Hematopoietic multipotent progenitor cell treated with erythropoietin and hydrocortisone succinate and interleukin-3 and kit ligand, for 8 days (in vitro differentiated cells): Measurements from ENCODE around the gene BICD1.
"Not testable (repeated sequence)": the region's sequence is repeated elsewhere in the genome, so short reads cannot be mapped to it uniquely, and the experiment has no call there.

Experiments used
- DNase-seq: peaks from one replicate; pipeline ENCODE4 v3.0.0-alpha.2; 2015

Gene BICD1

DNA sequence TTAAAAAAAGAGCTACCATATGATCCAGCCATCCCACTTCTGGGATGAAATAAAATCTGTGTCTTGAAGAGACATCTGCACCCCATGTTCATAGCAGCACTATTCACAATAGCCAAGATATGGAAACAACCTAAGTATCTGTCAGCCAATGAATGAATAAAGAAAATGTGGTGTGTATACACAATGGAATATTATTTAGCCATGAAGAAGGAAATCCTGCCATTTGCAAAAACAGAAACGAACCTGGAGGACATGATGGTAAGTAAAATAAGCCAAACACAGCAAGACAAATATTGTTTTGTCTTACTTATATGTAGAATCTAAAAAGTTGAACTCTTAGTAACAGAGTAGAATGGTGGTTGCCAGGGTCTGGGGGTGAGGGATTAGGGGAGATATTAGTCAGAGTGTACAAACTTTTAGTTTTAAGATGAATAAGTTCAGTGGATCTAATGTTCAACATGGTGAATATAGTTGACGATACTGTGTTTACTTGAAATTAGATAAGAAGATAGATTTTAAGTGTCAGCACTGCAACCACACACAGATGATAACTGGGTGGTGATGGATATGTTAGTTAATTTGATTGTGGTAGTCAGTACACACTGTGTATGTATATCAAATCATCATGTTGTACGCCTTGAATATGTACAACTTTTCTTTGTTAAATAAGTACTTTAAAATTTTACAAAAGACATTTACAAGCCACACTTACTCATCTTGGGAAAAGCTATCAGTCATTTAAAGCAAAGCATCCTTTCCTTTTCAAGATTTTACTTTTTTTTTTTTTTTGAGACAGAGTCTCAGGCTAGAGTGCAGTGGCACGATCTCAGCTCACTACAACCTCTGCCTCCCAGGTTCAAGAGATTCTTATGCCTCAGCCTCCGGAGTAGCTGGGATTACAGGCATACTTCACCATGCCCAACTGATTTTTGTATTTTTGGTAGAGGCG, 89.9 kb downstream of the BICD1 start:
- DNase-seq, result no peak

DNA sequence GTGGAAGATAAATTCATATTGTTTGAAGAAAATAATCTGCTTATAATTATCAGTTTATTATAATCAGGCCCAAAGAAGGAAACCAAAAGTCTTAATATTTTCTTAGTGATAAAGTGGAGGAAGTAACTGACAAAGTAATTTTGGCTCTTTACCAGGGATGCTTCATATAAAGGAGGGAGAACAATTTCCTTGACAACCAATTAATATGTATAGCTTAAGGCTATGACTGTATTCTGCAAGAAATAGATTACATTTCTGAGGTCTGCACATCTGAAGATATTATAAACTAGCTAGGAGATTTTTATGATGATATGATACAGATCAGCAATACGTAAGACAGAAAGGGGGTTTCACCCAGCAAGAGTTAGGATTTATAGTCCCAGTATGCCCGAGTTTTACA, 90.8 kb downstream of the BICD1 start:
- no peak for DNase-seq

DNA sequence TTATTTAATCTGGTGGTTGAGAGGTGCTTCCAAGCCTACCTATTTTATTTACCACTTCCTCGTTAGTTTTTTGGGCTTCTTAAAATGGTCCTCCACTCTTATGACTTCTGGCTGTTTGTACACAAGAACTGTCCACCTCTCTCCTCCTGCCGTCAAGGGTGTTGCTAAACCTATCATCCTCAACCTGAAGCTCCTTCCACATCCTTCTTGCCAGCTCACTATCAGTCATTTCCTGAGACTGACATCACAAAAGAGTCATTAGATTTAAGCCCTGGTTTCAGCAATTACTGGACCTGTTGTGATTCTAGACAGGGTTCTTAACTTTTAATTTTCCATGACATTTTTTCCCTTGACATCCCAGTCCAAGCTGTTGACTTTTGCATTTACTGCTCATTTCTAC, 91.9 kb downstream of the BICD1 start:
- no peak for DNase-seq

DNA sequence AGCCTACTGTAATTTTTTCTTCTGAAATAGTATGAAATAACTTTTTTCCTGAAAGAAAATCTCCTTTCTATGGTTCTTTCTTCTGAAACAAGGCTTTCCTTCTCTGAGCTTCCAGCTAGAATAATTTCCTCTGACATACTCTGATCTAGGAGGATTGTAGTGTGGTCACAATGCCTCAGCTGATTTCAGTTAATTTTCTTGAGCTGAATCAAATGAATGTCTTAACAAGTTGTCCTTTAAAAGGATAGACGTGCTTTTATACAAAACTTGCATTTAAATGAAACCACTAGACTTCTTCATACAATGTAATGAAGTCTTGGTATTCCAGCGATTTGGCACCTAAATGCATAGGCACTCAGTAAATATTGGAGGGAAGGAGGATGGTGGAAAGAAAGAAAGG, 94.4 kb downstream of the BICD1 start:
- DNase-seq, result no peak

DNA sequence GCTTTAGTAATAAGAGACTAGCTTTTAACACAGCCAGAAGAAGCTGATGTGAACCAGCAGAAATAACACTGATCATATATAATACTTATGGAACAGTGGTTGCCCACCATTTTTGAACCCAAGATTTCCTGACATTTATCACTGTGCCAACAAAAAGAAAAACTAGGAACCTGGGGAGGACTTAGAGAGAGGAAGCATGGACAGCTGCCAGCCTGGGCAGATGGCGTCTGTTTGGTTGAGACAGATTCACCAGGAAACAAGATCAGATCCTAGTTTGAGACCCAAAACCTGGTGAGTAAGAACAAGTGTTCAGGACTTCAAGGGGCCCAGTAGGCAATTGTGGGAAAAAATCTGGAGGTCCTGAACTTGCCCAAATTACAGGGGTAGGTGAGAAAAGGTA, 95.3 kb downstream of the BICD1 start:
- DNase-seq, result no peak

DNA sequence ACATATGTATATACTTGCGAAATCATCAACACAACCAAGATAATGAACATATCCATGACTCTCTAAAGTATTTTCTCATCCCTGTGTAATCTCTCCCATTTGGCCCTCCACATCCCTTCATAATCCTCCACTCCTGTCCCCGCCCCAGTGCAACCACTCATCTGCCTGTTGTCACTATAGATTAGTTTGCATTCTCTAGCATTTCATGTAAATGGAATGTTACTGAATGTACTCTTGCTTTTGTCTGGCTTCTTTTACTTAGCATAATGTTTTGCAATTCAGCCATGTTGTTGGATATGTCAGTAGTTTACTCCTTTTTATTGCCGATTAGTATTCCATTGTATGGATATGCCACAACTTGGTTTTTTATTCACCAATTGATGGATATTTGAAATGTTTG, 99.1 kb downstream of the BICD1 start:
- DNase-seq, result no peak

DNA sequence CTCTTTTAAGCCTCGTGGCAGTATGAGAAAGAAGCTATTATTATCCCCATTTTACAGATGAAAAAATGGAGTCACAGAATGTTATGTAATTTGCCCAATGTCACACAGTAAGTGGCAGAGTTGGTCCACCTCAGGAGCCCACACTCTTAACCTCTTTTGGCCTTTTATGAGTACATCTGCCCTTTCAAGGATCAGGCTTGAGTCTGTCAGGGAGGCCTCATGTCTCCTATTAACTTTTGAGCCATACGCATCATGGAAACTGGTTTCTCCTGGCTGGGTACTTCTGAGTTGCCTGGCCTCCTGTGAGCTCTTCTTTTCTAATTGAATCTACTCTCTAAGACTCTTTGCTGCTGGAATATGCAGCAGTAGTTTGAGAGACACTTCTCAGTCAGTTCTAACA, 101.7 kb downstream of the BICD1 start:
- no peak for DNase-seq

DNA sequence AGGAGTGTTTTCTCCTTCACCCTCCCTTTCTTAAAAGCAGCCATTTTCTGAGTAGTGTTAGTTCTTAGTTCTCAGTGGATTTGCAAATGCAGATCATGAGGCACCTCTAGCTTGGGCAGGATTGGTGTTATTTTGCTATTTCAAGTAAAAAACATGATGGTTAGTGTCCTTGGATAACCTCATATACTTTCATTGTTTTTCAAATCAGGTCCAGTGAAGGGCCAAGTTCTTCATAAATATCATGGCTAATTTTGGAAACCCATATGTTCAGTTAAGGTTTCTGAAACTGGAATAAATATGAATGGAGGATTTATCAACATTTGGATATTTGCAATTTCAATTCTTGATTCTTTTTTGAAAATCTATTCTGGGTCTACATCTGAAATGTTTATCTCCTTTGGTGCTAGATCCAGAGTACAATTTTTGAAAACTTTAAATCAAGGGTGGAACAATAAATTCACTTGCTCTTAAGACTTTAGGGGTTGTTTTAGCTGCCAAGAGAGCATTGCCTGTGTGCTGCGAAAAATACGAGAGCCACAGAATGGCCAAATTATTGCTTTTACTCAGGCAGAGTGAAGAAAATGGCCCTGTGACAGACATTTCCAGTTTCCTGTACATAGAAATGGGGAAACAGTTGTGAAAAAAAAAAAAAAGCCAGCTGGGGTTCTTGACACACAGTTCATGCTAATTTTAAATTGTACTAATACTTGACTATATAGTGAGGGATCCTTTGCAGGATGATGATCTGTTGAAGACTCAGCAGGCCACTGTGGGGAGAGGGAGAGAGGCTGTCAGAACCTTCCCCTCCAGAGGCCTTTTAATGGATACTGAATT, 104.6 kb downstream of the BICD1 start:
- no peak for DNase-seq

DNA sequence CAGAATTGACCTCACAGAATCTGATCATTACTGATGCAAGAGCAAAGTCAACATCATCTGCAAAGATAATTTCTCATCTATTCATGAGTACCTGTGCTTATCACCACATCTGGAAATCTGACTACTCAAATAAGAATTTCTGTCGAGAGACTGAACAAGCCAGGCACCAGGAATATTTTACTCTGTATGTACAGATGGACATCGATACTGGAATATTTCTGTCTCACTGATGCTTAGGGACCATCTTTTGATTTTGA, 105.2 kb downstream of the BICD1 start:
- no peak for DNase-seq

DNA sequence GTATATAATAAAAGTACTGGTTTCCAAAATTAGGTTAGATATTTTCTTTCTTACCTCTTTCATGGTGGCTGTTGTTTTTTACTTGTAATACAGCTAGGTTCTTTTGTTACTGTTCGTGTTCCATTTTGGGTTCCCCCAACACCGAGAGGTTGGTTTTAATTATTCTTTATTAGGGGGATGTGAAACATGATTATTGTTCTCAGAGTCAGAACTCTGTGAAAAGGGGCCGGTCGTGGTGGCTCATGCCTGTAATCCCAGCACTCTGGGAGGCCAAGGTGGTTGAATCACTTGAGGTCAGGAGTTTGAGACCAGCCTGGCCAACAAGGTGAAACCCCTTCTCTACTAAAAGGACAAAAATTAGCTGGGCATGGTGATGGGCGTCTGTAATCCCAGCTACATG, 108.1 kb downstream of the BICD1 start:
- DNase-seq, result no peak

DNA sequence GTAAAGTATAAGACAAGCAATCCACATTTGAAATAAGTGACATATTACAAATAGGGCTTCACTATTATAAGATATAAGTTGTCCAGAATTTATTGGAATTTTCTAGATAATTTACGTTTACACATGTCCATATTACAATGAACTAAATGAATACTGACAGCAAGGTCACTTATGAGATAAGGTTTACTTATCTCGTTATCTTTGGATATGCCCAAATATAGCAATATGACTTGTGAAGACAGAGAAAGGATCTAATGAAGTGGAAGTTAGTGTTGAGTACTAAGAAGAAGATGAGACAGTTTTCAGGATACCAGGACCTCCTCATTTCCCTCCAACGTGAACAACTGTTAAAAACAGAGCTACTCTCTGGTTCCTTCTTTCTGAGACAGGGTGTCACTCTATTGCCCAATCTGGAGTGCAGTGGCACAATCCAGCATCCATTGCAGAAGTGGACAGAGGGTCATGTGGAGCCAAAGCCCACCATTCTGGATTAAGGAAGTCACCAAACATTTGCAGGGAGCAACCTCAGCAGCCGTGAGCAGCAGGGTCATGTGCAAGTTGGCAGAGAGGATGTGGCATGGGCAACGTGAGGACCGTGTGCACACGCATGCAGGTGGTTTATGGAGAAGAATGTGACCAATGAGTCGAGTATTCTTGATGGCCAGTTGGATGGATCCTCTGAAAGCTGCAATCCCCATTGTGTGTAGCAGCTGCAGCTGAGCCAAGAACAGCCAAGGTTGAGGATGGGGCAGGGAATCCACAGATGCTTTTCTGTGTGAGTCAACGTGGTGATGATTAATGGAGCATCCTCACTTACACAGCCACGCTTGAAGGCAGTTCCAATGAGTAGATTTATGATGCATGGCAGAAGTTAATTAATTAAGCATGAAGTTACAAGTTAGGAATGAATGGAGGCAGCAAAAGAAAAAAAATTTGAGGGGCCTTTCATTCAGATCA, 111.0 kb downstream of the BICD1 start:
- DNase-seq, result no peak

DNA sequence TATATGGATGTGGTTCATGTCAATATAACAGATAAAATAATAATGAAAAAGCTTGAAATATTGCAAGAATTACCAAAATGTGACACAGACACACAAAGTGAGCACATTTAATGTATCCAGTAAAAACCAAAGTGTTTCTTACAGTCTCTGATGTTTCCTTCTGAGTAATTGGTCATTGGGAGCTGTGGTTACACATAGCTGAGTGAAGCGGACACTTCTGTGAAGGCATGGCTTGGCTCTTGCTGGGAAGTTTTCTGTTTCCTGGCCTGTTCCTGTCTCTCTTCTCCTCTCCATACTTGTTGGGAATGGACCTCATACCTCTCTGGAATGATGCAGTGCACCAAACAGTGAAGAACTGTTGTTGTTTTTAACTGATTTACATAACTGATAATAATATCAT, 117.3 kb downstream of the BICD1 start:
- no peak for DNase-seq

DNA sequence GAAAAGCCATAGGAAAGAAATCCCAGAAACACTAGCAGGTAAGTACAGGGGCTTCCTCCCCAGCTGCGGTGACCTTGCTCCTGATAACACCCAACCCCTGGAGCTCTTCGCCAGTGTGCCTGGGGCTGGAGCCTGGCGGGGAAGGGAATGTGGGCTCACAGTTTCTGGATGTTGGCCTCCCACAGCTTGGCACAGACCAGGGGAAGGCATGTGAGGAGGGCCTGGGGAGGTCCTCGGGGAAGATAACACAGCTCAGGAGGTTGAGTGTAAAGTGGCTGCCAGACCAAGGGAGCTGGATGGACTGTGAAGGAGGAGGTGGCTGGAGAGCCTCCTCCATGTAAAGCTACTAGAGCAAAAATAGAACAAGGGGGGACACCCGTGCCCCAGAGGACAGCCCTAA, 120.1 kb downstream of the BICD1 start:
- DNase-seq, result no peak

DNA sequence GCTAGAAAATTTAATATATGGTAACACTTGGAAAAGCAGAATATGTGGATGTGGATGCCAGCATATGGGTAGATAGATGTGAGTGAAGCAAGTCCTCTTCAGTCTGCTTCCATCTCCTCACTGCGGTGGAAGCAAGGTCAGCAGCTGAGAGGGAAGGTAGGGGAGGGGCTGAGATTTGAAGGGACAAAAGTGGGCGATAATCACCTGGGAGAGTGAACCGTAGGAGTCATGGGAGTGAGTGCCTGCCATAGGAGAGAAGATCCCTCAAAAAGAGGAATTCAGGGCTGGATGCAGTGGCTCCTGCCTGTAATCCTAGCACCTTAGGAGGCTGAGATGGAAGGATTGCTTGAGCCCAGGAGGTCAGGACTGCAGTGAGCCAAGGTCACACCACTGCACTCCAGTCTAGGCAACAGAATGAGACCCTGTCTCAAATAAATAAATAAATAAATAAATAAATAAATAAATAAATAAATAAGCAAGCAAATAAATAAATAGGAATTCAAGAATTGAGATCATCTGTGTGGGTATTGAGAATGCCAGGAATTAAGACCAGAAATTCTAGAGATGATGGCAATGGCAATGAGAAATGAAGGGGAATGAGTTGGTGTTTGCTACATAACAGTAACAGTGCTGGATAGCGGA, 123.4 kb downstream of the BICD1 start:
- no peak for DNase-seq

DNA sequence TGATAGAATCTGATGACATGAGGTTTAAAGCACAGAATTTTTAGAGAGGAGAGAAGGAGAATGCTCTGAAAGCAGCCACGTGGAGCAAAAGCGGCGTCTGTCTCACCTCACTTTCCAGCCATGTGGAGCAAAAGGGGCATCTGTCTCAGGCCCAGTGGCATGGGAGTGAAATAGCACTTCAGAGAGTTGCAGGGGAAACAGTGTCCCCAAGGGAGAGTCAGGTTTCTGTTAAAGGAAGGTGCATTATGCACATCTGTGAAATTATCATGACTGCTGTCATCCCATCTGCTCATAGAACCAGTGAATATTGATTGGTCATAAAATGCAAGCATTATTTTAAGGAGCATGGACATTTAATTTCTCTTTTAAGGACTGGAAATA, 124.0 kb downstream of the BICD1 start:
- DNase-seq, result no peak

DNA sequence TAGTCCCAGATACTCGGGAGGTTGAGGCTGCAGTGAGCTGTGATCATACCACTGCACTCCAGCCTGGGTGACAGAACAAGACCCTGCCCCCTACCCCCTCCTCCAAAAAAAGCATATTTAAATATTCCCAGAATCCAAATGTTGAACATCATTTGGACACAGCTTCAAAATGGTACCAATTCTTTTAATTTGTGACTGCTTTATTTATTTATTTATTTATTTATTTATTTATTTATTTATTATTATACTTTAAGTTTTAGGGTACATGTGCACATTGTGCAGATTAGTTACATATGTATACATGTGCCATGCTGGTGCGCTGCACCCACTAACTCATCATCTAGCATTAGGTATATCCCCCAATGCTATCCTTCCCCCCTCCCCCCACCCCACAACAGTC, 124.7 kb downstream of the BICD1 start:
- not testable (repeated sequence) for DNase-seq

DNA sequence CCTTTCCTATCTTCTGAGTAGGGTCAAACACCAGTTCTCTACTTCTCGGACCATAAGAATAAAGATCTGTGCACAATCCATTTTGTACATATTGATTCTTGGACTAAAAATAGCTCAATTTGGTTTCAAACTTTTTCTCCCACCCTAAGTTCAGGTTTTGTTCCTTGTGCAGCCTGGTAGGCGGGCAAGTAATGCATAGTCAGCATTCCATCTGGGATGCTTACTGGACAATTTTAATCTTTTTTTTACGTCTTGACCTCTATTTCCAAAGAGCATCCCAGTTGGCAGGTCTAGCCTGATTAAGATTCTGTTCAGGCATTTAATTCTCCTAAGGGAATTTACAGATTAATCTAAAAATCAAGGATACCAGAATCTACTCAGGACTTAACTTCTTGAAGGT, 126.9 kb downstream of the BICD1 start:
- no peak for DNase-seq

DNA sequence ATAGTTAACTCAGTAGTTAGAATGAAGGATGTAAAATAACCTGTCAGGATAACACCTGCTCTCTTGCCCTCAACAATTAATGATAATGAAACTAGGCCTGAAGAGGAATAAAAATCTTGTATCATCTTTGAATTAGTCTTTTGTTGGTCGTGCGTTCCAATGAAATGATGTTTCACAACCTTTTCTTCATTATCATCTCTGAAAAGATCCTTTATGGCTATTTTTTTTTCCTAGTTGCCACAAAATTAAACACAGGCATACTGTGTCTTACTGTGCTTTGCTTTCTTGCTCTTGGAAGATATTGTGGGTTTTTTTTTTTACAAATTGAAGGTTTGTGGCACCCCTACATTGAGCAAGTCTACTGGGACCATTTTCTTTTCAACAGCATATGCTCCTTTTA, 128.6 kb downstream of the BICD1 start:
- no peak for DNase-seq

DNA sequence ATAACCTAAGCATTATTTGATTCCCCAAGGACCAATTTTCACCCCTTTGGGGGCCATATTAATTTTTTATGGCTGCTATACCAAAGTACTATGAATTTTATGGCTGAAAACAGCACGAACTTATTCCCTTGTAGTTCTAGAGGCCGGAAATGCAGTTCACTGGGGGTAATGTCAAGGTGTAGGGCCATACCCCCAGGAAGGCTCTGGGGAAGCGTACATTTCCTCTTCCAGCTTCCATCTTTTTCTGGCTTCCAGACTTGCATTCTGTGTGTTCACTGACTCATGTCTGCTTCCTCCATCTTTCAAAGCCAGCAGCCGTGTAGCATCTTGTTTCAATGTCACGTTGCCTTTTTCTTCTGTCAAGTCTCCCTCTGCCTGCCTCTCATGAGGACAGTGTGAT, 133.5 kb downstream of the BICD1 start:
- no peak for DNase-seq

DNA sequence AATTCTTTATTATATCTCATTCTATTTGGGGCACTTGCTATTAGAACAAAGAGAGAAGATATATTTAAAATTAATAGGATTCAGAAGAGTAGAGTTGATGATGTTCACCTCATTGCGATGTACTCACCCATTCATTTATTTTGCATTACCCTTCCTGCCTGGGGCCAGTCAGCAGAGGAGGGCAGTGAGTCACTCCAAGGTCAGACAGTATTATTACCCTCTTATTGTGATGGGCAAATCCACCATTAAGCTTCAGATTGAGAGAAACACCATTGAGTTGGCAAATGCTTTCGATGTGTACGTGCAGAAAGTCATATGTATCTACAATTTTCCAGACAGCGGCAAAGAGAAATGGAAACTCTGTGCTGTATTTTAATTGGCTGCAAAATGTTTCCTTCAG, 134.2 kb downstream of the BICD1 start:
- DNase-seq, result no peak

DNA sequence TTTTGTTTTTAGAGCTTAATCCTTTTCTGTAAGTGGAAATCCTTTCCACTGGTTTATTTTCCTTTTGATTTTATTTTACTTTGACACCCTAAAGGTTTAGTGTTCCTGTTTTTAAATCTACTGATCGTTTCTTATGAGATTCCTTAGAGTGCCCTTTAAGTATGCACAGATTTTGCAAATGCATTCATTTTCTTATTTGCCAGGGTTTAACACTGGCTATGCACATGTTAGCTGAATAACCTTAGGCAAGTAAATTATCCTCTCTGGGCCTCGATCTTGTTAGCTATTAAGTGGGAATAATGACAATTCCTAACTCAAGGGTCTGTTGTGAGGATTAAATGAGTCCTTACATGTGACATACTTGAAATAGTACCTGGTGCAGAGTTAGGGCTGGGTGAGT, 136.0 kb downstream of the BICD1 start:
- no peak for DNase-seq

DNA sequence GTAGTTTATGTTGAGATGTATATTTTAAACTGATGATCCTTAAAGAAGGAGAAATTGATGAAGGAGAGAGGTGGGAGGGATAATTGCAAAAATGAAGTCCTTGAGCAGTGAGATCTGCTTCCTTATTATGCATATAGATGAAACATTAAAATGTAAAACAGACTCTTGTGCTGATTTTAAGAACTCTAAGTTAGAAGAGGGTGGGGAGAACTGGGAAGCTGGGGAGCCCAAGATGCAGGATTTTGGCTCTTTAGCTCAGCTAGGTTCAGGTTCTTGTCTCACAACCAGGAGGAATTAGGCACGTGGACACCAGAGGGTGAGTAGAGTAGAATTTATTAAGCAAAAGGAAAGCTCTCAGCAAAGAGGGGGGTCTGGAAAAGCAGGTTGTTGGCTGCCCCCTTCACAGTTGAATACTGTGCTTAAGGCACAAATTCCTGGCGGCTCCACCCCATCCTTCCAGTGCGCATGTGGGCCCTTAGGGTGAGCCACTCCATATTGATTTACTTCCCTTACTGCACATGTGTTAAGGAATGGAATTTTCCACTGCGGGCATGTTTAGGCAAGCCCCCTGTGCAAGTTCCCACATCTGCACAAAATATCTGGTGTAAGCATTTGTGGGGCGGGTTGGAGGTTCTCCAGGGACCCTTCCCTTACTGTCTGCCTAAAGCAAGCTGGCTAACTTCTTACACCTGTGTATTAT, 141.9 kb downstream of the BICD1 start:
- DNase-seq, result no peak
